ENCODE results near the gene ADRB1. TPM values are rescaled to one million over a fixed set of nuclear protein-coding genes. Genes with fewer than 3 reads are reported as not detected.

ADRB1 gene
- total and polyA plus RNA-seq, 2 experiments from 2014 or later = 0.10 to 1.2 TPM

- no peaks in the 10 kb centered on the region for H3K9me2 ChIP-seq (replicated peaks; ENCODE audit: insufficient read depth)
- TF ChIP-seq CTCF (IDR thresholded peaks at IDR 0.05; ENCODE audit: poor library complexity) (no peak), EZH2 (IDR thresholded peaks at IDR 0.05; ENCODE audit: borderline replicate concordance) (no peak), EZH2phosphoT487 (IDR thresholded peaks at IDR 0.05; ENCODE audit: low read depth, severe bottlenecking, unreplicated experiment) (no peak)
- H3K79me2 ChIP-seq = no peaks in the 10 kb centered on the region
- H3K27ac ChIP-seq = no peak overlapping the region
- H2AFZ ChIP-seq = no peak overlapping the region
- DNase-seq (ENCODE audit: low spot score) = no peak
- H3K4me1 ChIP-seq (ENCODE audit: insufficient read depth) = no peaks in the 10 kb centered on the region
- H3K27me3 ChIP-seq = no peaks in the 10 kb centered on the region
- H3K4me3 ChIP-seq = no peak overlapping the region
- H3K36me3 ChIP-seq (replicated peaks; ENCODE audit: insufficient read depth, low read depth) = no peaks in the 10 kb centered on the region
- WGBS (ENCODE audit: low lambda C conversion rate, missing lambda C conversion rate) = 94% methylated on average over 5 of the region's 5 CpGs
- no peak overlapping the region for H3K4me2 ChIP-seq
- H3K9me3 ChIP-seq (ENCODE audit: low read depth) = no peaks in the 10 kb centered on the region
- H4K20me1 ChIP-seq (ENCODE audit: insufficient read depth, poor library complexity, severe bottlenecking) = no peaks in the 10 kb centered on the region
Measured at GRCh38 chr10:113999531-113999930, 44.1 kb upstream of the ADRB1 start.

GRCh38 chr10:114000457-114001010, 43.1 kb upstream of the ADRB1 start:
- no peak overlapping the region for H3K4me3 ChIP-seq
- DNase-seq (ENCODE audit: low spot score) = no peak
- 81% methylated on average over 6 of the region's 6 CpGs for WGBS (ENCODE audit: low lambda C conversion rate, missing lambda C conversion rate)
- H3K9me2 ChIP-seq (replicated peaks; ENCODE audit: insufficient read depth) = no peaks in the 10 kb centered on the region
- H4K20me1 ChIP-seq (ENCODE audit: insufficient read depth, poor library complexity, severe bottlenecking) = no peaks in the 10 kb centered on the region
- H2AFZ ChIP-seq = no peak overlapping the region
- H3K27ac ChIP-seq = no peak overlapping the region
- no peak overlapping the region for H3K4me2 ChIP-seq
- H3K9me3 ChIP-seq (ENCODE audit: low read depth) = no peaks in the 10 kb centered on the region
- H3K36me3 ChIP-seq (replicated peaks; ENCODE audit: insufficient read depth, low read depth) = no peaks in the 10 kb centered on the region
- no peaks in the 10 kb centered on the region for H3K27me3 ChIP-seq
- H3K79me2 ChIP-seq = no peaks in the 10 kb centered on the region
- TF ChIP-seq EZH2 (IDR thresholded peaks at IDR 0.05; ENCODE audit: borderline replicate concordance) (no peak), EZH2phosphoT487 (IDR thresholded peaks at IDR 0.05; ENCODE audit: low read depth, severe bottlenecking, unreplicated experiment) (no peak), CTCF (IDR thresholded peaks at IDR 0.05; ENCODE audit: poor library complexity) (no peak)
- no peaks in the 10 kb centered on the region for H3K4me1 ChIP-seq (ENCODE audit: insufficient read depth)

- no peaks in the 10 kb centered on the region for H3K9me2 ChIP-seq (replicated peaks; ENCODE audit: insufficient read depth)
- no peak for DNase-seq (ENCODE audit: low spot score)
- H3K9me3 ChIP-seq (ENCODE audit: low read depth) = no peaks in the 10 kb centered on the region
- no peak overlapping the region for H3K4me2 ChIP-seq
- no peak overlapping the region for H2AFZ ChIP-seq
- TF ChIP-seq CTCF (IDR thresholded peaks at IDR 0.05; ENCODE audit: poor library complexity) = no peak
- TF ChIP-seq EZH2phosphoT487 (IDR thresholded peaks at IDR 0.05; ENCODE audit: low read depth, severe bottlenecking, unreplicated experiment) = no peak
- no peak for TF ChIP-seq EZH2 (IDR thresholded peaks at IDR 0.05; ENCODE audit: borderline replicate concordance)
- no peaks in the 10 kb centered on the region for H3K27me3 ChIP-seq
- H3K36me3 ChIP-seq (replicated peaks; ENCODE audit: insufficient read depth, low read depth) = no peaks in the 10 kb centered on the region
- no peak overlapping the region for H3K4me3 ChIP-seq
- H4K20me1 ChIP-seq (ENCODE audit: insufficient read depth, poor library complexity, severe bottlenecking) = no peaks in the 10 kb centered on the region
- no peak overlapping the region for H3K27ac ChIP-seq
- no peaks in the 10 kb centered on the region for H3K4me1 ChIP-seq (ENCODE audit: insufficient read depth)
- no peaks in the 10 kb centered on the region for H3K79me2 ChIP-seq
- 76% methylated on average over 7 of the region's 7 CpGs for WGBS (ENCODE audit: low lambda C conversion rate, missing lambda C conversion rate)
Measured at GRCh38 chr10:114002422-114002821, 41.2 kb upstream of the ADRB1 start.

Measured in hepatocyte (in vitro differentiated cells).